GOT3 (cell line): ENCODE data around the gene KLHL8.
"Not testable (repeated sequence)": the region's sequence is repeated elsewhere in the genome, so short reads cannot be mapped to it uniquely, and the experiment has no call there.

Experiments used
- DNase-seq: peaks from one replicate; lab custom pipeline; 2025; ENCODE audit warnings: mixed read lengths; lab: John Stamatoyannopoulos, UW

KLHL8 gene

DNA sequence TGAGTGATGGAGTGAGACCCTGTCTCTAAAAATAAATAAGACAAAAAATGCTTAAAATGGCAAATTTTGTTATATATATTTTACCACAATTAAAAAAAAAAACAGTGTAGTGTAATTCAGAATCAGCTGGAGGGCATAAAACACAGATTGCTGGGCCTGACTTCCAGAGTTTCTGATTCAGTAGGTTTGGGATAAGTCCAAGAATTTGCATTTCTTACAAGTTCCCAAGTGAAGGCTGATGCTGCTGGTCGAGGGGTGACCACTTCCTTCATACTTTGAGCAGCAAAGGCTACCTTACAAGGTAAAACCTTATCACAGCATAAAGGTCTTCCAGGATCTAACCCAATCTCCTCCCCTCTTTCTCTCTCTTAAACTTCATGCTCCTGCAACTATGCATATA, 40.7 kb downstream of the KLHL8 start:
- no peak for DNase-seq

DNA sequence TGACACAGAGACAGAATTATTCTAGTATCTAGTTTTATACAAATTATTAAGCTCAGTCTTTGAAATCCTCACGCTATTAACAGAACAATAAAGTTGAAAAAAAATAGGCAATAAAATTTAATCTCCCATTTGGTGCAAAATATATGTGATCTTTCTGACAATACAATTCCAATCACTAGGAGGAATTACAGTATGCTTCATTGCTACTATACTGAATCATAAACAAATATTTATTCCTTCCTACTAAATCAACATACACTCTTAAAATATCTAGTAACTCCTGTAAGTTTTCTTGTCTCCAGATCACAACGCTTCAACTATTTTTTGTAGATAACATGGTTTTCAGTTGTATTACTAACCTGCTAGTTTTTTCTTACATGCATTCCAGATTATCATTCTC, 45.7 kb downstream of the KLHL8 start:
- no peak for DNase-seq

DNA sequence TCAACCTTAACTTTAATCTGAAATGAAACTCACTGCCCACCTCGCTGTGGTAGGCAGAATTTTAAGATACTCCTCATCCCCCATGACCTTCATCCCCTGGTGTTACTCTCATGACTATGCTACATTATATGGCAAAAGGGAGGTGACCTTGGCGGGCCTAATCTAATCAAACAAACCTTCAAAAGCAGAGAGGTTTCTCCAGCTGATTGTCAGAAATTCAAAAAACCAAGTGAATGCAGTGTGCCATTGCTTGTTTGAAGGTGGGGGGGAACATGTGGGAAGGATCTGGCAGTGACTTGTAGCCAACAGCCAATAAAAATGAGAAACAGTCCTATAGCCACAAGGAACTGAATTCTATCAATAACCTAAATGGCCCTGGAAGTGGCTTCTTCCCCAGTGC, 48.5 kb downstream of the KLHL8 start:
- DNase-seq: no peak

DNA sequence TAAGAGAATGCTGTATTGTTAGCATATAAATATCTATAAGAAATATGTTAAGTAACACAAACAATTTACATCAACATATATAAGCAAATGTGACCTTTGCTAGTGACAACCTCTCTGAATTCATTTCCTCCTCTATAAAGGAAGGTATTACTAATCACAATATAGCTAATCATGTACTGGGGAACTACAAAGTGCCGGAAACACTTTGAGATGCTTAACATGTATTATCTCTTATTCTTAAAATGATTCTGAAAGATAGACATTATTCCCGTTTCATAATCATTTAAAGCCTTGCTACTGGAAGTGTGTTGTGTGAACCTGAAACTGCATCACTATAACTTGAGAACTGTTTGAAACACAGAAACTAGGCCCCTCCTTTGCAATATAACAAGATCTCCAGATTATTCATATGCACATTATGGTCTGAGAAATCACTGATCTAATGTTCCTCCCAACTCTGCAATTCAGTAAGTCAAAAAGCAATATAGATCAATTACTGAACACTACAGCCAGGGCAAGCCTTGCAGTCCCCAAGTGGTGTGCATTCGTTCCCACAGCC, 54.0 kb downstream of the KLHL8 start:
- DNase-seq: no peak

DNA sequence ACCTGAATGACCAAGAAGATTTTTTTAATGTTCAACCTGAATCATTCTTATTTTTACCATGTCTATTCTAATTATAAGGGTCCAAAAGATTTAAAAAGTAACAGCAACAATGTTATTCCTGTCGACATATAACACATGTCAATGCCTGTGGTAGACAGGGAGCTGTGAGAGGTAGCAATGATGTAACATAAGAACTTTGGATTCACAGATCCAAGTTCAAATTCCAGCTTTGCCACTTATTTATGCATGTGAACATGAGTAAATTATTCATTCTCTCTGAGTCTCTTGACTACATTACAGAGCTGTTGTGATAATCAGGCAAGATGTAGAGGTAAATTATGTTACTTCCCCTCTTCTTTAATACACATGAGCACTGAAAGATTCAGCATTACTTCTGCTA, 54.5 kb downstream of the KLHL8 start:
- no peak for DNase-seq

DNA sequence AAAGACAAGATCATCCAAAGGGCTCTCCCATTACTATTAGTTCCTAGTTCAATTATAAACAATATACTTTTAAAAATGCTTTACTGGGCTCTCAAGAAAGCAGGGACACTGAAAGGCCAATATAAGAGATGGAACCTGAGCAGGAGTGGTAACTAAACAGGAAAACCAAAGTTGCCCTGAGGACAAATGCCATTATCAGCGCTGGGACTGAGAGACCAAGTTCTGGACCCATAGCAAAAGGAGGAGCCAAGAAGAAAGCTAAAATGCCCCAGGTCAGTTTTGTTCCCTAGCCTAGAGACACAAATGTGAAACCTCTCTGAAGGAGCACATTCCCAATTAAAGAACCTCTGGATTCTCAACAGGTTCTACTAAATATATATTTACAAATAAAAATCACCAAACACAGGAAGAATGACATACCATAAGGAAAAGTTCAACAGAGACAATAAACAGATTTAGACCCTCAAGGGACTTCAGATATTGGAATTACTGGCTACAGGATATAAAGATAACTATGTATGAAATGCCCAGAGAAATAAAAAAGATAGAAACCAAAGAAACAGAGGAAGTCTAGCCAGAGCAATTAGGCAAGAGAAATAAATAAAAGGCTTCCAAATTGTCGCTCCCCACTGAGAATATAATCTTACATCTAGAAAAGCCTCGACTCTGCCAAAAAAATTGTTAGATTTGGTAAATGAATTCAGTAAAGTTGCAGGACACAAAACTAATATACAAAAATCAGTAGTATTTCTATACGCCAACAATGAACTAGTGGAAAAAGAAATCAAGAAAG, 67.1 kb downstream of the KLHL8 start:
- DNase-seq: no peak

DNA sequence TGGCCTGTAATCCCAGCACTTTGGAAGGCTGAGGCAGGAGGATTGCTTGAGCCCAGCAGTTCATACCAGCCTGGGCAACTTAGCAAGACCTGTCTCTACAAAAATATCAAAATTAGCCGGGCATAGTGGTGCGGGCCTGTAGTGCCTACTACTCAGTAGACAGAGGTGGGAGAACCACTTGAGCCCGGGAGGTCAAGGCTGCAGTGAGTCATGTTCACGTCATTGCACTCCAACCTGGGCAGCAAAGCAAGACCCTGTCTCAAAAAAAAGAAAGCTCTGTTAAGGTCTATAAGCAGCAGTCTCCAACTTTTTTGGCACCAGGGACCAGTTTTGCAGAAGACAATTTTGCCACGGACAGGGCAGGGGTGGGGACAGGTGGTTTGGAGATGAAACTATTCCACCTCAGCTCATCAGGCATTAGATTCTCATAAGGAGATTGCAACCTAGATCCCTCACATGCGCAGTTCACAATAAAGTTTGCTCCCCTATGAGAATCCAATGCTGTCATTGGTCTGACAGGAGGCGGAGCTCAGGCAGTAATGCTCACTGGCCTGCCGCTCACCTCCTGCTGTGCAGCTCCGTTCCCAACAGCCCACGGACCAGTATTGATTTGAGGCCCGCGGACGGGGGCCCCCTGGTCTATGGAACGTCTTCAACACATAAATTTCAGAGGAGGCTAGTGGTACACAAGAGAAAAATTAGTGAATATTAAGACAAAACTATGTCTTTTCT, 67.9 kb downstream of the KLHL8 start:
- no peak for DNase-seq

DNA sequence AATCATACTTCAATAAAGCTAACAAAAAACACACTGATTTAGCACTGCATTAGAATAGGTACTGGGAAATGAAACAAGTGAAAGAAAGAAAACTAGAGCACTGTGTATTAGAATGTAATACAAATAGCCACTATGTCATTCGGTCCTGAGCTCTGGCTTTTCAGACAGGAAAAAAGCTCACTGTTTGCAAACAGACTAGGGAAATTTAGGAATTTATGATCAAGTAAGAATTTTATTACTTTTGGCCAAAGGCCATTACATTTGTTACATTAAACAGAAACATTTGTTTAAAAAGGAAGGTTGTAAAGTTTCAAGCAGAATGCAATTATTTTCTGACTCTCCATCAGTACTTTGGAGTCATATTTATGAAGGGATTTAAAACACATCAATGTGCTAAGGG, 68.7 kb downstream of the KLHL8 start:
- no peak for DNase-seq

DNA sequence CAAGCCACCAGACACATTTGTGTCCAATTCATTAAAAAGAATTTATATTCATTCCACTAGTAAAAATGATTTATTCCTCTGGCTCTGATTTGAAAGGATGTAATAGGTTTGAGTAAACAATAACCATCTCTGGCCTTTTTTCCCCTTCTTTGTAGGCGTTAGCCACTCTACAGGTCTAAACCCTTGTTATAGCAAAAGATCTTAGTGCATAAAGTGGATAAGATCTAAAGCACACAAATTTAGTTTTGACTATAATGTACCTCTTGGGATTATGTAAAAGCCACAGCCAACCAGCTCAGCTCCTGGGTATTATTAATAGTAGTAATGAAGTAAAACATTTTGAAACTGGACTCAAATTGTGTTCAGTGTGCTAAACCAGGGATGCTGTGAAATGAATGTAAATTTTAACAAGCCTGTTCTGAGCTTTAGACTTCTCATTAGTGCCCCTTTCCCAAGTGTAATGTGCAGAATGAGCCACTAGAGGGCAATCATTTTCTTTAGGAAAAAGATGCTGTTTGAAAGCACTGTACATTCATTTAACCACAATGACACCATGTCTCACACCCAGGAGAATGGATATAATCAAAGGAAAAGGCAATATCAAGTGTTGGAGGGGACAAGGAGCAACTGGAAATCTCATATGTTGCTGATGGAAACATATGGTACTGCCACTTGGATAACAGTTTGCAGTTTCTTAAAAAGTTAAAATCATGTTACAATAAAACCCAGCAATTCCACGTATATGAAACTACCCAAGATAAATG, 69.7 kb downstream of the KLHL8 start:
- no peak for DNase-seq

DNA sequence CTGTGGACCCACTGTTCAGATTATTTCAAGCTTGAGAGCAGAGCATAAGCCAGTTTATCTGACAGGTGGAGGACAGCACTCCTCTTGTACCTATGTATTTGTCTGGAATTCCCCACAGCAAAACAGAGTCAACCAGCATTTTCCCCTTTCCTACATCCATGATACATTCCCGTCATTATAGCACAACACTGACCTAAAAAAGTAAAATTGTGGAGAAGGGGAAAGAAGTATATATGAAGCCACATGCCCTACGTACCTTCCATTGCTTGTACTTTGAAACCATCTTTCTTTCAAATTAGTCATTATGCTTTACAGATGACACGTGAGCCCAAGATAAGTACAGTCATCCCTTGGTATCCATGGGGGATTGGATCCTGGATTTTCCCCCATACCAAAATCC, 73.3 kb downstream of the KLHL8 start:
- DNase-seq: no peak

DNA sequence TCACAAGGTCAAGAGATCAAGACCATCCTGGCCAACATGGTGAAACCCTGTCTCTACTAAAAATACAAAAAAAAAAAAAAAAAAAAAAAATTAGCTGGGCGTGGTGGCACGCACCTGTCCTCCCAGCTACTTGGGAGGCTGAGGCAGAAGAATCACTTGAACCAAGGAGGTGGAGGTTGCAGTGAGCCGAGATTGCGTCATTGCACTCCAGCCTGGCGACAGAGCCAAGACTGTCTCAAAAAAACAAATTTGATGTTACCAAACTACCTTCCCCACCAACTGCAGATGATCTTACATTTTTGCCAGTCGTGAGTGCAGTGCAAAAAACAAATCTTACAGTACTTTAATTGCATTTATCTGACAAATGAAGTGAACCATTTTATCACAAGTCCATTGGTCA, 74.5 kb downstream of the KLHL8 start:
- DNase-seq: not testable (repeated sequence)

DNA sequence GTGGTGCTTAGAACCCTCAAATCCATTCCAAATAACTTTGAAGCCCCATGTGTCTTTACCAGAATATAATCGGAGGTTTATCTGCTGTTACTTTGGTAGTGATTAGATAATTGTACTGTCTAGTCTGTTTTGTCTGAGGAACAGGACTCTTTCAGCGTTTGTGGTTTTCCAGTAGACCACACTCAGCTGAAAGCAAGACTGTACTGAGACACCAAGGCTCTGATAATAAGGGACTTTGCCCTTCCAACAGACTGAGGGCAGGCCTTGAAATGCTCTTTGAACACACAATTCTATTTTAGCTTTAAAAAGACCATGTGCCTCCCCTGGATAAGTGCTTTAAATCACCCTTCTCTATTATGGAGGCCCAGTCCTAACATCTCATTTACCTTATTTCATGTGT, 76.1 kb downstream of the KLHL8 start:
- no peak for DNase-seq

DNA sequence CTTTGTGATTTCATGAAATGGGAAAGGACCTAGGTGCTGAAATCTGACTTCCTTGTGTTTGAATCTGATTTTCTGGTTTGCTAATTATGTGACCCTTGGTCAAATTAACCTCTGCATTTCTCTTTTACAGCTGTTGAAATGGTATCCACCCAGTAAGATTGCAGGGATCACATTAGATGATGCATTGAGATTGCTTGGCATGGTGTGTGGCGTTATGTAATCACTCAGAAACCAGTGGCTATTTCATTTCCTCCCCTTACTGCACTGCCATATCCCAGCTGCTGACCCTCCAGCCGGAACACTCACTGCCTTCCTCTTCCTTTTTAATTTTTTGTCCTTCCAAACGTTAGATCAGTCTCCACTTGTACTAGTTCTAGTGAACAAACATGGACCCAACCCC, 79.0 kb downstream of the KLHL8 start:
- DNase-seq: no peak

DNA sequence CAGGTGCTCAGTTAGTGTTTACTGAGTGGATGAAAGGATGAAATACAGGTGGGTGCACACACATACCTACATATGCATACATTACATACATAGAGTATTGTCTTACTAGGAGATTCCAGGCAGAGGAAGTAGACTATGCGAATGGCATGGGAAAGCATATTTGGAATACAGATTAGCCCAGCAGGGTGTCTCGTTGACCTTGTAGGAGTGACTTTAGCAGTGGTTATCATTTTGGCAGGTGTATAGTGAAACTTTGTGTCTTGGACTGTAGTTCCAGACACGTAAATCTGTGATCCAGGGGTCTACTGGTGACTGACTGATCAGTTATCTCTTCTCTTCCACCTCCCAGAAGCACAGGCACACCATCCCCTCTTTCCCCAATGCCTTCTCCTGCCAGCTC, 86.3 kb downstream of the KLHL8 start:
- no peak for DNase-seq

DNA sequence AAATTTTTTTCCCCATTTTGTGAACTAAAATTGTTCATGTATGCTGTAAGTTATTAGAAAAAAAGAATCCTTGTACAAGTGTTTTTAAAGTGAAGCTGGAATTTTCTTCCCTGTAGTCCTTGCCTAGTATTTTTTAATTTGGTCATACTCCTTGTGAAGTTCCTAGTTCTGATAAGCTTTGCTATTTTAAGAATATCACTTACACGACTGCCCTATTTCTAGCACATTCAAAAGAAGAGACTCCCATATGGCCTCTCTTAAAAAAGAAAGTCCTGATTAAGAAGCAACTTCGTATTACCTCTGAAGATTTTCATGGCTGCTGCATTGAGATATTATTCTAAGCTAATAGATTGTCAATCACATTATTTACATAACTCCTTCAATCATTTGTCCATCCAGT, 87.2 kb downstream of the KLHL8 start:
- DNase-seq: no peak

DNA sequence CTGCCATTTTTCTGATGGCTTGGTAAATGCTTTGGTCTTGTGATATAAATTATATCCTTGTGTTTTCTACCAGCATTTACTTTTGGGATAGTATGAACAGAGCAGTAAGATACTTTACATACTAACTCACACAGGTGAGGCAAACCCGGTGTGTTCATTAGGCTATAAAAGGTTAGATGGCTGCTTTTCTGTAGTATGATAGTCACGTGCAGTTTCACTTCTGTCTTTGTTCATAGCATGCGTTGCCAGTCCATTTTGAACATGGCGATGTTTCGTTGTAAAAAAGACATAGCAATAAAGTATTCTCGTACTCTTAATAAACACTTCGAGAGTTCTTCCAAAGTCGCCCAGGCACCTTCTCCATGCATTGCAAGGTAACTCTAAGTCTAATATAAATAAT, 88.4 kb downstream of the KLHL8 start:
- DNase-seq: no peak

DNA sequence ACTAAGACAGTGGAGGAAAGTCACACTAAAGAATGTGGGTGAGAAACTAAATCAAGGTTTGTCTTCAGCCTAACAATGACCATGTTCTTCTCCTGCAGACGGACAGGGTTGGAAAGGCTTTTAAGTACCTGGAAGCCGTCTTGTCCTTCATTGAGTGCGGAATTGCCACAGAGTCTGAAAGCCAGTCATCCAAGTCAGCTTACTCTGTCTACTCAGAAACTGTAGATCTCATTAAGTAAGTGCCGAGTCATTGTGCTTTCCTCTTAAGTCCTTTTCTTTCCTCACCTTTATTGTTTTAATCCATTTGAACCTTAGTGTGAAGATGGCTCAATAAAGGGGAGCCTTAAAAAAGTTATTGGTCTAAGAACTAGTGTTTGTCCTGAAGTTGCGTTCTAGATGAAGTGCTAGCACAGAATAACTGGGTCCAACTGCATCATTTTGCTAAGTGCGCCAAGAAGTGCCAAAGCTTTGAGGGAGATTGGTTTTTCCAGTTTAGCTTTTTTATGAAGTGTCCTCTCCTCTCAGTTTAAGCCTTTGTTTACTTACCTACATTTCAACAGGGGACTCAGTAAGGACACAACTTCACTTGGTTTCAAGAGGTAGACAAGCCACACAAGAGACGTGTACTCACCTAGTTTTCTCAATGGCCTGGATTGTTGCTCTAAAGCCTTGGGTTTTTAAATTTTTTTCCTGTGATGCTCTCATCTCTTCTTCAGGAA, 89.3 kb downstream of the KLHL8 start:
- no peak for DNase-seq

DNA sequence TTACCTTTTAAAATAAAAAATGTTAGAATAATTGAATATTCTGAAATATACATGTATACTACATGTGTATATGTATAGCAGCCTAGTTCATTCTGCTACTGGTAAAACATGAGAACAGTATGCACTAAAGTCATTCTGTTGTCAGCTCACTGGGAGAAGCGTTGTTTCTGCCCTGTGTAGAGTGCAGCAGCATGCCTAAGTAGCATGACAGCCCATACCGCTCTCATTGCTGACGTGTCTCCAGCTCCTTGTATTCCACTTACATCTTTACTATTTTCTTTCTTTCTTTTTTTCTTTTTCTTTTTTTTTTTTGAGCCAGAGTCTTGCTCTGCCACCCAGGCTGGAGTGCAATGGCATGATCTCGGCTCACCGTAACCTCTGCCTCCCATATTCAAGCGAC, 90.7 kb downstream of the KLHL8 start:
- no peak for DNase-seq

DNA sequence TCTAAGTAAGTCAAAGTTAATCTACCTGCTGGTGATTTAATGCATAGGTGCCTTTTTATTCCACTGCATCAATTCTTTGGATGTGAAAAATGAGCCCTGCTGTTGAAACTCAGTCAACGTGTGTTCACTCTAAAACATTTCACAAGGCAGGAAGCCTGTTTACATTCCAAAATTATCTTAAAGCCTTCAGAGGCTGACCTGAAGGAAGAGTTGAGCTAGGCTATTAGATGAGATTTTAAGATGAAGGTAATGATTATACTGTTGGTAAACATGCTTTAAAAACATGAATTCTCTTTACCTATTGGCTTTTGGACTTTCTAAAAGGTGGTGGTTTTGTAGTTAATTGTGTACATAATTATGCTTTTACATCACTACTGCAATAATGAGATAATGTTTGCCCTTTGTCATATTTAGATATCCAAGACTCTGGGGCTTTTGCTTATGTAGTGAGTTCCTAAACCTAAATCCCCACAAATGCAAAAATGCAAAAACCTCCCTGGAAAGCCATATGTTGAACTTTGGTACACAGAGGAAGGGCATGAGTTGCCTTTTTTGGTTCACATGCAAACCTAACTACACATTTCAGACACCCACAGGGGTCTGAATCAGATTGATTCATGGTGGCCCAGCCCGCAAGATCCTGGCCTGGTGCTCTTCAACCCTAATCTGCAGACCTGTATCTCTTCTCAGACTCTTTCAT, 92.3 kb downstream of the KLHL8 start:
- DNase-seq: no peak

DNA sequence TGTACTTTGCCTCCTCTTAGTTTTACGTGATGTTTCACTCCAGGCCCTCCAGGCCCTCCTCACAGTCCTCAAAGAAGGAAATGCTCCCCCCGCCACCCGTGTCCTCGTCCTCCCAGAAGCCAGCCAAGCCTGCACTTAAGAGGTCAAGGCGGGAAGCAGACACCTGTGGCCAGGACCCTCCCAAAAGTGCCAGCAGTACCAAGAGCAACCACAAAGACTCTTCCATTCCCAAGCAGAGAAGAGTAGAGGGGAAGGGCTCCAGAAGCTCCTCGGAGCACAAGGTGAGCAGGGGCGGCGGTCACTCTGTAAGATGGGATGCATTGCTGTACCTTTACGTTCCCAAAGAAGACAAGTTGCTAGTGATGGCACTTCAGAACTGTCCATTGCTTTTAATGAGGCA, 94.4 kb downstream of the KLHL8 start:
- DNase-seq: no peak

DNA sequence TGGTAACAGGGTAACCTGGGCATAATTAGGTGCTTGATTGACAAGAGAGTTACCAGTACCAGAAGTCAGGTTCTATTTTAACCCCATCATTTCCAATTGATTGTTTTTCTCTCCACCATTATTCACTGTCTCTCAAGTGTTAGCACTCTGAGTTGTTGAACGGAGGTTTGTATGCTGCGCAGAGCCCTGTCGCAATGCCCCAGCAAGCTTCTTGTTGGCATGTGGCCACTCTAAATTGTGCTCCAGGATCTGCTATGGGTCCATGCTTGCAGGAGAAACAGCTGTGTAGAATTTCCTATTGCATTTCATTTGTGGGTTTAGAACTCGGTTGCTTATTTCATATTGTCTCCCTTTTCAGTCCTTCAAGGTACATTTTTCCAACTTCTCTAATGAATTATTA, 98.2 kb downstream of the KLHL8 start:
- no peak for DNase-seq
